ENCODE measurements around the gene ARHGAP10. TPM values are rescaled to one million over a fixed set of nuclear protein-coding genes. Genes with fewer than 3 reads are reported as not detected.

Gene ARHGAP10
- polyA plus RNA-seq, 3 donors, result 19.7 to 20.7 (median 20.6) TPM

DNA sequence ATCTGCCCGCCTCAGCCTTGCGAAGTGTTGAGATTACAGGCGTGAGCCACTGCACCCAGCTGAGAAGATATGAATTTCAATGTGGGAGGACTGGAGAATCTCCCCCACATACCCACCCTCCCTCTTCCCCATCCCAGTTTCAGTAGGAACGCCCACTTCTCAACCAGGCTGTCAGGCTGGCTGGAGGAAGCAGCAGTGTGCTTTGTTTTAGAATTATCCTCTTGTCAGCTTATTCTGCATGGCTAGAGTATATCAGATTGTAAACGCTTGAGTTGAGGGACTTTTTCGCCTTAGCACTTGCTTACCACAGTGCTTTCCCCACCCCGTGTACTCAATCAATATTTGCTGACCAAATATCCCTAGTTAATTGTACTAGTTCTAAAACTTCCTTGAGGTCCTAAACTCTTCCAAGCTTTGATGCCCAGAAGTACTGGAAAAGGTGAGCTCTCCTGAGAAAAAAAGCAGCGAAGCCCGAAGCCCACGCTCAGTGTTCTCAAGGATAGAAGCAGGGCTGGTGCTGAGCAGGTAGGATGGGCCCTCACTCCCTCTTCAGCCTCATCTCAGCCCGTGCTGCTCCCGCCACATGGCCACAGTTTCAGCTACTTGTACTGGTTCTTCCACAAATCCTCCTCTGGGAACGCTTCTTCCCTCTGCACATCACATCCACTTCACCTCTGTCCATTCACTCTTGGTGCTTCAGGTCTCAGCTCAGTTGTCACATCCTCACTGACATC, 7.3 kb upstream of the ARHGAP10 start:
- DNase-seq (ENCODE audit: extremely low read depth in 1 of 11, low read depth in 9 of 11, low spot score in 4 of 11), result no peak

GRCh38 chr4:147725673-147726072, 6.2 kb upstream of the ARHGAP10 start:
- DNase-seq (ENCODE audit: extremely low read depth in 1 of 11, low read depth in 9 of 11, low spot score in 4 of 11), result no peak

DNA sequence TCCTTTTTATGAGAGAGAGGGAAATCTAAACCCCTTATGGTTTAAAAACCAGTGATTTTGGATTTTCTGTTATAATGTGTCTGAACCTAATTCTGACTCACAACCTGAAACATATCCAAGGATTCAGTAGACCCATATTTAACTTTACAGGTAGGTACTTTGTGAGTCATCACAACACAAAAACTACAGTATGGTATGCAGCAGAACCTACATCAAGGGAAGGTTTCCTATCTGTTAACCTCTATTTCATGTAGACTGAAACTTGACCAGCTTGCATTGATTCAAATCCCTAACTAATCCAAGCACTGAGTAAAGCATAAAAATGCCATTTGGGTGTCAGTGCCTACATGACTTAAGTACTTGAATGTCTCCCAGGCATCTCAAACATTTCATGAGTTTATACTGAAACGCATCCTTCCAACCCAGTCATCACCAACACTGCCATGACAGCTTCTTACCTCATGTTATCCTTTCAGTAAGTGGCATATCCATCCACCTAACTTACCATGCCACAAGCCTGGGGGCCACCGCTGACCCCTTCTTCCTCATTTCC, 4.3 kb upstream of the ARHGAP10 start:
- DNase-seq (ENCODE audit: extremely low read depth in 1 of 11, low read depth in 9 of 11, low spot score in 4 of 11), result no peak

DNA sequence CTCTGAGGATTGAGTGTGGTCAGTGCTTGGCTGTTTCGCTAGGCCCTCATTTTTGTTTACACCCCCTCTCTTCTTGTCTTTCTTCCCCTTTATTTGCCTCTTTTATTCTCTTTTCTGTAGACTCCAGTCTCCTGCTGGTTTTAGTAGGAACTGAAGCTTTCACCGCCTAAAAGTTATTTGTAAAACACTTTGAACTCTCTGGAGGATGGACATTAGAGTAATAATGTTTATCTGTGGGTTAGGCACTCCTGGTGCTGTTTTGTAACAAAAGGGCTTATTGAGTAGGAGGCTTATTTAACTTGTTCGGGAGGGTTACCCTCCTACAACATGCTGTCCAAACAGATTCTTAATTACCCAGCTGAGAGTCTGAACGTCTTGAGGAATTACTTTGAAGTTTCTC, 1.6 kb upstream of the ARHGAP10 start:
- no peak for DNase-seq (ENCODE audit: extremely low read depth in 1 of 11, low read depth in 9 of 11, low spot score in 4 of 11)

GRCh38 chr4:147732518-147733235, 789 bp downstream of the ARHGAP10 start:
- DNase-seq (ENCODE audit: extremely low read depth in 1 of 11, low read depth in 9 of 11, low spot score in 4 of 11), result peak in 9 of 11 donors; percentile 50 to 69 (median 58)

GRCh38 chr4:147733716-147734344, 1.9 kb downstream of the ARHGAP10 start:
- no peak for DNase-seq (ENCODE audit: extremely low read depth in 1 of 11, low read depth in 9 of 11, low spot score in 4 of 11)

DNA sequence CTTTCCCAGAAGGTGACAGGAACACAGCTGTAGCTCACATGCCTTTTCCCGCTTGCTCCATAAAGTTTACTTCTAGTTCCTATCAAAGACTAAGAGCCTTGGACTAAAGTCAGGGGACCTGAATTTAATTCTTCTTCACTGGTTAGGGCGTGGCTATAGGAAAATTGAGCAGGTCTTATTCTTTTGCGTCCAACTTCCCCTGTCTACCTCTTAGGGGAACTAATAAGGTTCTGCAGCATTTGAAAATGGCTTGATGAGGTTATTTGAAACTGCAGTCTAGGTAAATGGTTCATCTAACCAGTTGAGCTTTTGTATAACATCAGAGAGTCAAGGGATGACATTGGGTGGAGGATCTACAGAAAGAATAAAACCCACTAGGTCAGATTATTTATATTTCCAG, 2.6 kb downstream of the ARHGAP10 start:
- no peak for DNase-seq (ENCODE audit: extremely low read depth in 1 of 11, low read depth in 9 of 11, low spot score in 4 of 11)

GRCh38 chr4:147735413-147736301, 3.8 kb downstream of the ARHGAP10 start:
- DNase-seq (ENCODE audit: extremely low read depth in 1 of 11, low read depth in 9 of 11, low spot score in 4 of 11), result no peak

GRCh38 chr4:147736458-147736857, 4.6 kb downstream of the ARHGAP10 start:
- no peak for DNase-seq (ENCODE audit: extremely low read depth in 1 of 11, low read depth in 9 of 11, low spot score in 4 of 11)

- DNase-seq (ENCODE audit: extremely low read depth in 1 of 11, low read depth in 9 of 11, low spot score in 4 of 11), result no peak
Observed at GRCh38 chr4:147737623-147738022, 5.7 kb downstream of the ARHGAP10 start.

DNA sequence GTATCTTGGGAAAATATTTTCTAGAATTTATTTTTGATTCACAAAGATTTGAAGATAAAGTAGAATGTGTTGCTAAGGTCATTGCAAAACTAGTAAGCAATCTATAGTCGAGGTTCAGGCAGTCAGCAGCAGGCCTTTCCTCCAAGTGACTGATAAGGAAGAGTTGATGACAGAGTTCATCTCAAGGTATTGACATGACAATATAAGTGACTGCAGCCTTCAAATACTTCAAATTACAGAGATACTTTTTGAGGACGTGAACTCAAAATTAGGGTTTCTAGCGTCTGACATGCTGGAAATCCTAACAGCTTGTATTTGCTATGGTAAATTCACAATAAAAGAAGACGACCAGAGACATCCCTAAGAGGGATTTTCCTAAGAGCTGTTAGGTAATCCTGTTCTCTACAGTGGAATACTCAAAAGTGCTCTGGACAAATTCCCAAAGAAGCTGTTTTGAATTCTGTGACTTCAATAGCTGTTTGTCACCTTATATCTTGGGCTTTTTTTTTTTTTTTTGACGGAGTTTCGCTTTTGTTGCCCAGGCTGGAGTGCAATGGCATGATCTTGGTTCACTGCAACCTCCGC, 7.4 kb downstream of the ARHGAP10 start:
- no peak for DNase-seq (ENCODE audit: extremely low read depth in 1 of 11, low read depth in 9 of 11, low spot score in 4 of 11)

GRCh38 chr4:147740176-147740575, 8.3 kb downstream of the ARHGAP10 start:
- no peak for DNase-seq (ENCODE audit: extremely low read depth in 1 of 11, low read depth in 9 of 11, low spot score in 4 of 11)

GRCh38 chr4:147741190-147741788, 9.4 kb downstream of the ARHGAP10 start:
- DNase-seq (ENCODE audit: extremely low read depth in 1 of 11, low read depth in 9 of 11, low spot score in 4 of 11), result no peak

- no peak for DNase-seq (ENCODE audit: extremely low read depth in 1 of 11, low read depth in 9 of 11, low spot score in 4 of 11)
Observed at GRCh38 chr4:147747787-147748454, 16.0 kb downstream of the ARHGAP10 start.

GRCh38 chr4:147749811-147750321, 18.0 kb downstream of the ARHGAP10 start:
- peak in 4 of 11 donors; percentile 26 to 53 (median 36) for DNase-seq (ENCODE audit: extremely low read depth in 1 of 11, low read depth in 9 of 11, low spot score in 4 of 11)

DNA sequence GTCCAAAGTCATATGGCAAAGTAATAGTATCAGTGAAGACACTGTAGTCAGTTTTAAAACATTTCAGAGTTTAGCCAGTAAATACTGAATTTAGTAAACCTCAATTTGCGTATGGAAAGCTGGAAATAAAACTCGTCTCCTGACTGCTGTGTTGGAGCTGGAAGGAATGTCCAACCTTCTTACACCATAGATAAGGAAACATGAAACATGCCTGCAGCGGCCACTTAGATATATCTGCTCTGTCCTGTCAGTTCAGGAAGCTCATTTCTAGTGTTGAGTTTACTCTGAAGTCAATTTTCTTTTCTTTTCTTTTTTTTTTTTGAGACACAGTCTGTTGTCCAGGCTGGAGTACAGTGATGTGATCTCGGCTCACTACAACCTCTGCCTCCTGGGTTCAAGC, 21.2 kb downstream of the ARHGAP10 start:
- DNase-seq (ENCODE audit: extremely low read depth in 1 of 11, low read depth in 9 of 11, low spot score in 4 of 11), result no peak

DNA sequence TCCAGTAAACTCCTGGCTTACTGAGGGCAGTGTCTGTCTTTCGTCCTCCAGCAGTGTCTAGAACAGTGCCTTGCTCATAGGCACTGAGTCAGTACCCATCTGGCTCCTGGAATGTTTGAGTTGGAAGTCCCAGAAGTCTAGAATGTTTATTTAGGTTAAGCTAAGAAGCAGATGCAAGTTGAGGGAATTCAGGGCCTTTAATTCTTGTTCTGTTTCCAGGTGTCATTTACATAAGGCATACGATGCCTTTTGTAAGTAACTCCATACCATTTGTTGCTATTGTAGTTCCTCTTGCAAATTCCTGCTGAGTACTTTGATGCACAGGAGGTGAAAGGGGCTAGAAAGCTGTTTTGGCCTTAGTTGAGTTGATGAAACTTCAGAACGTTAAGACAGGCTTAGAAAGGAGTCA, 22.2 kb downstream of the ARHGAP10 start:
- no peak for DNase-seq (ENCODE audit: extremely low read depth in 1 of 11, low read depth in 9 of 11, low spot score in 4 of 11)
